MM.1S (cell line): ENCODE measurements around the gene FOLR3.

ENCODE experiments used
- CTCF ChIP-seq: fragments of 300-600 bp; sonication (generic); IDR thresholded peaks from 2 replicates; pipeline ENCODE4 v1.5.1; 2016; ENCODE audit warnings: antibody characterized with exemption, low read length, mixed read lengths
- EZH2 ChIP-seq: fragments of 300-600 bp; sonication (generic); optimal IDR thresholded peaks from 2 replicates; pipeline ENCODE3; 2017; ENCODE audit warnings: low read depth, mild to moderate bottlenecking, antibody characterized with exemption, low read length, mixed read lengths

- no peak for TF ChIP-seq CTCF
- no peak for TF ChIP-seq EZH2
Measured at GRCh38 chr11:72112143-72112977, 23.2 kb upstream of the FOLR3 start, which contains the start of gene ANAPC15.
